NCI-H2171 (cell line): ENCODE data around the gene NUP133.
"Not testable (repeated sequence)": the region's sequence is repeated elsewhere in the genome, so short reads cannot be mapped to it uniquely, and the experiment has no call there.

Experiments used
- DNase-seq: peaks from one replicate; lab custom pipeline; 2025; lab: John Stamatoyannopoulos, UW

The NUP133 gene

DNA sequence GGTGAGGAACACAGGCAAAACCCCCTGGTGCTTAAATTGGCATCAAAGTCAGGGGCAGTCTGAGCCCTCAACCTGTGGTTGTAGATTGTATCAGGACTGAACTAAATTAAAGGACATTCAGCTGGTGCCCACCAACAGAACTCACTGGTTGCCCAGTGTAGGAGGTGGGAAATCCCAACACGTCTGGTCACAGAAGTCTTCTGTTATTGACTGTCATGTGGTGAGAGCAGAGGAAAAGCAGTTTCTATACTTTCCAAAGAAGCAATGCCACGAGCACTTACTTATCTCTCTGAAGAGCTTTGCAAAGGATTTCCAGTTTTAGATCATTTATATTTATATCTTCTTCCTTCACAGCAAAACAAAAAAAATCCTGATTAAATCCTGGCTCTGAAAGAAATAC lies 59.3 kb downstream of the NUP133 start:
- no peak for DNase-seq

DNA sequence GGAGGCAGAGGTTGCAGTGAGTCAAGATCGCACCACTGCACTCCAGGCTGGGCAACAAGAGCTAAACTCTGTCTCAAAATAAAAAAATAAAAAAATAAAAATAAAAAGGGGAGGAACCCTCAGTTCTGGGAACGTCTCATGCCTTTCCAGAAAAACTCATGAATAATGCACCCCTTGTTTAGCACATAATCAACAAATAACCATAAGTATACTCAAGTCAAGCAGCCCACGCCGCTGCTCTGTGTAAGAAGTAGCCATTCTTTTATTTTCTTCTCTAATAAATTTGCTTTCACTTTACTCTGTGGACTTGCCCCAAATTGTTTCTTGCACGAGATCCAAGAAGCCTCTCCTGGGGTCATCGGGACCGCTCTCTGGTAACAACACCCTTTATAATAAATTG lies 59.8 kb downstream of the NUP133 start:
- no peak for DNase-seq

DNA sequence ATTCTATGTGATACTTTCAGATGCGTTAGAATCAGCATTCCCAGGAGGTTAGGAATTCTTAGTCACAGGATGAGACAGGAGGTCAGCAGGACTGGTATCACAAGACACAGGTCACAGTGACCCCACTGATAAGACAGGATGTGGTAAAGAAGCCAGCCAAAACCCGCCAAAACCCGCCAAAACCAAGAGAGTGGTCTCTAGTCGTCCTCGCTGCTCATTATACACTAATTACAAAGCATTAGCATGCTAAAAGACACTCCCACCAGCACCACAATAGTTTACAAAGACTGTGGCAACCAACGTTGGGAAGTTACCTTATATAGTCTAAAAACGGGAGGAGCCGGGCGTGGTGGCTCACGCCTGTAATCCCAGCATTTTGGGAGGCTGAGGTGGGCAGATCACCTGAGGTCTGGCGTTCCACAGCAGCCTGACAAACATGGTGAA lies 60.3 kb downstream of the NUP133 start:
- DNase-seq: no peak

DNA sequence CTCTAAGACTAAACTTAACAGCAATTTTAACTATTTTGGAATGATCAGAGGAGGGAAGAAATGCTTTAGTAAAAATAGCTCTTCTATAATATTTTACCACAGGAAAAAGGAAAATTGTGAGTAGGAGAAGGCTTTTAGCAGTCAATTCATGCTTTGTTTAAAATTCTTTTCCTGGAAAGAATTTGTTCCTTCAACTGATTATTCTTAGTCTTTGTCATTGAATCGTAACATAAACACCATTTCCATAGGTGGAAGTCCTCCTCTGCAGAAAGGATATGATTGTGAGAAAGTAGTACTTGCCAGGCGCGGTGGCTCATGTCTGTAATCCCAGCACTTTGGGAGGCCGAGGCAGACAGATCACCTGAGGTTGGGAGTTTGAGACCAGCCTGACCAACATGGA lies 62.3 kb downstream of the NUP133 start:
- no peak for DNase-seq

DNA sequence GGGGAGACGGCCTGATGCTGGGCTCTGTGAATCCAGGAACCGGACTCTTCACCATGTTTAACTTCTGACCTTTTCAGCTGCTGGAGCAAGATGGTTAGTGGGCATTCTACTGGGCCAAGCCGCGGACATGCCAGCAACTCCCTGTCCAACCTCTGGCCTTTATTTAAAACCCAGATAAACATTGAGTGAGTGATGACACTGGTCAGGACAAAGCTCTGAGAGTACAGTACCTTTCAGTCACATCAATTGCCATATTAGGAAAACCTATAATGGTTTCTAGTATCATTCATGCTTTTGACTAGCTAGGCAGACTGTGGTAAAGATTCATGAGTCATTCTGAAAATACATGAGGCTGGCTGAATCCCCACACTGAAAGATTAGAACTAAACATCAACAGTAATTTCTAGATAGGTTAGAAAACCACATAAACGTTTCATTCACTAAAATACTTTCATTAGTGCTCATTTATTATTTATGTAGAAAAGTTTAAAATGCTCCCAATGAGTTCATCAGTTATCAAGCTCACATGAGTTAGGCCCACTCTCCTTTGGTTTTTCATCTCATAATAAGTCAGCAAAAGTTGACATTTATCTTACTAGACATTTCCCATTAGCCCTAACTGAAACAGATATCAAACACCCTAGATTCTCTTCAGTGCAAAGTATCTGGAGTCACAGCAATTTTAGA lies 67.1 kb downstream of the NUP133 start:
- no peak for DNase-seq

DNA sequence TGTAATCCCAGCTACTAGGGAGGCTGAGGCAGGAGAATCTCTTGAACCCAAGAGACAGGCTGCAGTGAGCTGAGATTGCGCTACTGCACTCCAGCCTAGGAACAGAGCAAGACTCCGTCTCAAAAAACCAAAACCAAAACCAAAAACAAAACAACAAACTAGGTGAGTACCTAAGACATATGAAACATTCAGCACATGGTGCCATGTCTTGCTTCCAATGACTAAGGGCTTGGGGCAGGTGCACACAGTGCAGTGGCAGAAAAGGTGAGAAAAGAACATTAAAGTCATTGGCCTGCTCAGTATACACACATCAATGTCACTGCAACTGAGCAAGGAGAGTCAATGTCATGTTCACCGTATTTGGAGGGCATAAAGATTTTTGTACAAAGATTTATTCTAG lies 70.1 kb downstream of the NUP133 start:
- no peak for DNase-seq

DNA sequence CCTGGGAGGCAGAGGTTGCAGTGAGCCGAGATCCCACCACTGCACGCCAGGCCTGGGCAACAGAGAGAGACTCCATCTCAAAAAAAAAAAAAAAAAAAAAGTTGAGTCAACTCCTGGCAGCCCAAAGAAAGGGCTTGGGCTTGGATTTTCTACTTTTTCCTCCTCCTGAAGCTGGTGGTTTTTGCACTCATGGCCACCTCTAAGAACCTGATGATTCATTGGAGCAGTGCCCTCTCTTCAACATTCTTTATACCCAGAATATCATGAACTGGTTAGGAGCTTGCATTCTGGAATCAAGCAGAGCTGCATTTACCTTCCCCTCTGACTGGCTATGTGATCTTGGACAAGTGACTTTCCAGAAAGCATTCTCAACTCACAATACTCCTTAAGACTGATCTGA lies 70.7 kb downstream of the NUP133 start:
- DNase-seq: no peak

DNA sequence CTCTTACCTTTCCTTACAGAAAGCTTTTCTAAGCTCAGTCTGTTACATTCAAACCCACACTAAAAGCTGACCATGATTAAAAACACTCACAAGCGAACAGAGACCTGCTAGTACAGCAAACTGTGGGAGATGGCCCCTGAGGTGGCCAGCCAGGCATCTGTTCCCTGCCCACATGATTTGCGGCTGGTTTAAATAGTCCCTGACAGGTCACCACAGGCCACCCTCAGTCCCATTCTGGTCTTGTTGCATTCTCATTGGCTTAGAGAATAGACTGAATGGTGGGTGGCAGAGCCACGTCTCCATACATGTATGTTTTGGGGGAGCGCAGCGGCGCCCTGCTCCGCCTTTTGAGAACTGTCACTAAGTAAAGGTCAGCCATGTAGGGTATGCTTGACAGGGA lies 71.9 kb downstream of the NUP133 start:
- no peak for DNase-seq

DNA sequence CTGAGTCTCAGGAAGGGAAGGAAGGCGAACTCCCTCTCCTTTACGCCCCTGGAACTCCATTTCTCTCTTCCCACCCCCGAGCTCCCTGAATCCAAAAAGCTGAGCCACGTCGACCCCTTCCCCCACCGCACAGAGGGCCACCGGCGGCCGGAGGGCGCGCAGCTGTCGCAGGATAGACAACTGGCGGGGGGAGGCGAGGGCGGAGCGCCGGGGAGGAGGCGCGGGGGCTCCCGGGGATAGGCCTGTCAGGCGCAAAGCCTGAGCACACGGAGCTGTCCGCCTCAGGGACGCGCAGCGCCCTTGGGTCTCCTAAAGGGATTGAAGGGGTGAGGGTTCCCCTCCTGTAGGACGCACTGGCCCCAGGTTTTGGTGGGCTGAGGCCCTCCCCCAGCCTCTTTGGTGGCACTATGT lies 73.5 kb downstream of the NUP133 start:
- no peak for DNase-seq

DNA sequence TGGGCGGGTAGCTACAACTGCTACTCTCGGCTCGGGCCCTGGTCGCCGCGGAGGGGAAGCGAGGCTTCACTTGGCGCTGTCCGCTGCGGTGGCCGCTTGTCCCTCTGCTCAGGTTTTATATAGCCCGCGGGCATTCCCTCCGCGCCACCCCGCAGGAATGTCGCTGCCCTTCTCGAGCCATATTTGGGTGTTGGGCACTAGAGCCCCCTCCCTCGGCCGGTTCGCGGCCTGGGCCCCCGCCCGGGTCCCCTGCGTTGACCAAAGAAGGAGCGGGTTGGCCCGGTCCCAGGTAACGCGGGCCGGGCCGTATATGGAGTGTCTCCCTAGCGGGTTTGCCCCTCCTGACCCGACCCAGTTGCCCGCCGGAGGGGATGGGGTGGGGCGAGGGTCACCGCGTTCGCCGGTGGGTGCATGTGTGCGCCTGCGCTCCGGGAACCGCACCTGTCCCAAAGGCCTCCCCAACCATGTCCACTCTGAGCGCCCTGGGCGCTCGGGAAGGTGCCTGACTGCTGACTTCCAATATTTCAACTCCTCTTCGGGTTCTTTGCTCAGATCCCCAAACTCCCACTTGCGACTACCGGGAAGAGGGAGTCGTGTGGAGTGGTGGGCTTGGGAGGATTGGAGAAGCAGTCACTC lies 74.0 kb downstream of the NUP133 start, which contains the start of gene ACTA1:
TSS of gene ACTA1 (minus strand) at position 90 of the 636 bp plus-strand sequence. CDS start 979 bp downstream, outside the sequence.
- no peak for DNase-seq

DNA sequence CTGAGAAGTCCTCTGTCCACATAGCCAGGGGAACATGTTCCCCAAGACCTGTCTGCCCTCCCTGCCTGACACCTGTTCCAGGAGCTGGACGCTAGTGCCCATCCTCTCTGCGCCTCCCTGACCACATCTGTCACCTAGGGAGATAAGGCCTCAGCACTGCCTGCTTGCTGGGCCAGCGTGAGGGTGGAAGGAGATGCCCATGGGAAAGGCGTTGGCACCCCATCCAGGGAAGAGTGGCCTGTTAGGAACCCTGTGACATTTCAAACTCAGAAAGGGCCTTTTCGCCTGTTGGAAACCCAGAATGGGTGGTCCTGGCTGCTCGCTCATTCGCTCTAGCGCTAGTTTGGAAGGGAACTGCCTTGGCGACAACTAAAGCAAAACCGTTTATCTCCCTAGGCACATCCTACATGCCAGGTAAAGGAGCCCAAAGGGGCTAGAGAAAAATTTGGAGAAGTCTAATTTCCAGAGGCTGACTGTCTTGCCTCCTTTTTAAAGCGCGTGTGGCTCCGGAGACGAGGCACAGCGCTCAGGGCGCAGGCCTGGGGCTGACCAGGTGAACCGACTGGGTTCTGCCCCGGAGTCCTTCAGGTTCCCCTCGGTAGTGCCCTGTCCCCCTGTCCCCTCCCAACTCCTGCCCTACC lies 74.7 kb downstream of the NUP133 start:
- no peak for DNase-seq

DNA sequence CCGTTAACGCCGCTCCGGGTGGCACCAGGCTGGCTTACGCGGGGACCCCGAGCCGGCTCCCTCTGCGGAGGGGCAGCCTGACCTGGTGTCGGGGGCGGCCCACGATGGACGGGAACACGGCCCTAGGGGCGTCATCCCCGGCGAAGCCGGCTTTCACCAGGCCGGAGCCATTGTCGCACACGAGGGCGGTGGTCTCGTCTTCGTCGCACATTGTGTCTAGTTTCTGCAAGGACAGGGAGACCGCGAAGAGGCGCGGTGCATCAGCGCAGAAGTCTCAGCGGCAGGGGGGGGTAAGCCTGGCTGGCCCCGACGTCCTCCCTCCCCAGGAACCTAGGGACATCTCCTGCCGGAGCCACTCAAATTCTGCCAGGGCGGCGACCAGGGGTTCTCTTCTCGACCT lies 75.2 kb downstream of the NUP133 start:
- DNase-seq: no peak

DNA sequence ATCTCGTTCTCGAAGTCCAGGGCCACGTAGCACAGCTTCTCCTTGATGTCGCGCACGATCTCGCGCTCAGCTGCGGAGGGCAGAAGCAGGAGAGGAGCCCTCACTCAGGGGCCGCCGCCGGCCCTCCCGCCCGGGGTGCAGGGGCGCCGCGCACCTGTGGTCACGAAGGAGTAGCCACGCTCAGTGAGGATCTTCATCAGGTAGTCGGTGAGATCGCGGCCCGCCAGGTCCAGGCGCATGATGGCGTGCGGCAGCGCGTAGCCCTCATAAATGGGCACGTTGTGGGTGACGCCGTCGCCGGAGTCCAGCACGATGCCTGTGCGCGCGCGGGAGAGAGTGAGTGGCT lies 76.1 kb downstream of the NUP133 start:
- no peak for DNase-seq

DNA sequence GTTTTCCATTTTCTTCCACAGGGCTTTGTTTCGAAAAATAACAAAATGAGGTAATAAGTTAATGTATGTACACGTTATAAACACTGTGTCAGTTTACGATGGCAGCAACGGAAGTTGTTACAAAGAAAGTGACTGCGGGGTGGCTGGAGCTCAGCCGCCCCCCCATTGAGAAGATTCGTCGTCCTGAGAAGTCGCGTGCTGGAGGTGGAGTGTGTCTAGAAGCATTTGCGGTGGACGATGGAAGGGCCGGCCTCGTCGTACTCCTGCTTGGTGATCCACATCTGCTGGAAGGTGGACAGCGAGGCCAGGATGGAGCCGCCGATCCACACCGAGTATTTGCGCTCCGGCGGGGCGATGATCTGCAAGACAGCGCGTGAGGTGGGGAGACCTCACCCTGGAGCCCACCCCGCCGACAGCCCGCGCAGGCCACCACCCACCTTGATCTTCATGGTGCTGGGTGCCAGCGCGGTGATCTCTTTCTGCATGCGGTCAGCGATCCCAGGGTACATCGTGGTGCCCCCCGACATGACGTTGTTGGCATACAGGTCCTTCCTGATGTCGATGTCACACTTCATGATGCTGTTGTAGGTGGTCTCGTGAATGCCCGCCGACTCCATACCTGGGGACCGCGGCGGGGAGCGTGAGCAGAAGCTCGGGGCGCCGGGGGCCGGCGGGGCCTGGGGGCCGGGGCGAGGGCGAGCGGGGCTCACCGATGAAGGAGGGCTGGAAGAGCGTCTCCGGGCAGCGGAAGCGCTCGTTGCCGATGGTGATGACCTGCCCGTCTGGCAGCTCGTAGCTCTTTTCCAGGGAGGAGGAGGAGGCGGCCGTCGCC lies 76.6 kb downstream of the NUP133 start:
- no peak for DNase-seq

DNA sequence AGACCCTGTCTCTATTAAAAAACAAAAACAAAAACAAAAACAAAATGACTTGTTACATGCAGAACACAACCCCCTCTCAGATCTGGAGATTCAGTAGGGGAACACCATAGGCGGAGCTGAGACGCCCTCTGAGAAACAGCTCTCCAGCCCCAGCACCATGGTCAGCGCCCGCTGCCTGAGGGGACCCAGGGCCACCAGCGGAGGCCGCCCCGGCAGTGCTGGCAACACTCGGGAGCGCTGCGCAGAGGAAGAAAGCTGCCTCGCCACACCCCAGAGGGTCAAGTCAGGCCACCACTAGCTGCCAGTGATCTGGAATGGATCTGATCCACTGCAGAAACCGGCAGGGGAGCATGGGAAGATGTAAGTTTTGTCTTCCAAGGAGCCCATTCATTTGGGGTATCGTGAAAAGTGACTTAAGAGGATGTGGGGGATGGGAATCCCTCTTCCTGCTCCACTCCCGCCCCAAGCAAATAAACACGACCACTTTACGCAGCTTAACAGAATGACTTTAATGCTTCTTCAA lies 77.3 kb downstream of the NUP133 start:
- DNase-seq: no peak

DNA sequence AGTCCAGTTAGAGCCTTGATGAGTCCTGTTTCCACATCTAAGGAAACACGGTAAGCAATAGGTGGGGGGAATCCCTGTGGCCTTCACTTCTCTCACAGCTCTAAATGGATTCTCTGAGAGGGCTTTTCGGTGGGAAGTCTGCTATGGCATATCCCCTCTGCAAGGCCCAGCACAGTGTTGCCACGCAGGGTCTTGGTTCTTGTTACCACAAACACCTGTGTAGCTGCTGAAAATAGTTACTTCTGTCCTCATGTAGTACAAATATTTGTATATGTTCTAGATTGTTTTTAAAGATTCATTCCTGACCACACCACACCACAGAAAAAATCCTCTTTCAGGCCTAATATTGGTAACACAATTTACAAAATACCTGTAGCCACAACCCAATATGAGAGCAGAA lies 79.9 kb downstream of the NUP133 start:
- DNase-seq: no peak

DNA sequence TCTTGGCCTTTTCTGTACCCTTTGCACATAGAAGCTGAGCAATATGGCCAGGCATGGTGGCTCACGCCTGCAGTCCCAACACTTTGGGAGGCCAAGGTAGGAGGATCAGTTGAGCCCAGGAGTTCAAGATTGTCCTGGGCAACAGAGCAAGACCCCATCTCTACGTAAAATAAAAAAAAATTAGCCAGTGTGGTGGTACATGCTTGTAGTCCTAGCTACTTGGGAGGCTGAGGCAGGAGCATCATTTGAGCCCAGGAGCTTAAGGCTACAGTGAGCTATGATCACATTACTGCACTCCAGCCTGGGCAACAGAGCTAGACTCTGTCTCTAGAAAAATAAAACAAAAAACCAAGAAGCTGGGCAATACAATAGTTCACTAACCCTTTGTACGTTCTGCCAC lies 80.6 kb downstream of the NUP133 start:
- no peak for DNase-seq

DNA sequence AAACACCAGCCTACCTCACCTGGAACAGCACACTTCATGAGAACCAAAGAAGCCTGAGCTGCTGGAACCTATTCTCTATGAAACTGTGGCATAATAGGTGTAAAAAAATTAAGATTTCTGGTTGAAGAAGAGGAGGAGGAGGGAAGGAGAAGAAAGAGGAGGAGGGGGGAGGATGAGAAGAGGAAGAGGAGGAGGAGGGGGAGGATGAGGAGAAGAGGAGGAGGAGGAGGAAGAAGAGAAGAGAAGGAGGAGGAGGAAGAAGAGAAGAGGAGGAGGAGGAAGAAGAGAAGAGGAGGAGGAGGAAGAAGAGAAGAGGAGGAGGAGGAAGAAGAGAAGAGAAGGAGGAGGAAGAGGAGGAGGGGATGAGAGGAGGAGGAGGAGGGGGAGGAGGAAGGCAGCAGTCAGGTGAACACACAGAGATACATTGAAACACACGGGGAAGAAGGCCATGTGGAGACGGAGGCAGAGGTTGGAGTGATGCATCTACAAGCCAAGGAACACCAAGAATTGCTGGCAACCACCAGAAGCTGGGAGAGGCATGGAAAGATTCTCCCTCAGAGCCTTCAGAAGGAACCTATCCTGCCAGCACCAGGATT lies 82.5 kb downstream of the NUP133 start:
- DNase-seq: no peak

DNA sequence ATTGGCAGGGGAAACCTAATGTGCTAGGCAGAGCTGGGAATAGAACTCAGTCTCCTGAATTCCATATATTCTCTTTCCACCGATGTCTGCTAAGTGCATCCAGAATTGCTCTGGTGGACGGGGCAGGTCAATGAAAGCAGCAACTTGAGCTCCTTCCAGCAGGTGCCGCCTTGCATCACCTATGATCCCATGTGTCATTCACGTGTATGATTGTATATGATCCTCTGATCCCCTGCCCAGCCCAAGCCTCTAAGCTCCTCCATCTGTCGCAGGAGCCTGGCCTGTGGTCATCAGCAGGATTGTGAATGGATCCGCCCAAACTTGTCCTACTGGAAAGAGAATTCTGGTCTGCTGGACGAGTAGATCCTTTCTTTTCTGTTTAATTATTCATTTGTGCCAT lies 87.4 kb downstream of the NUP133 start:
- no peak for DNase-seq

DNA sequence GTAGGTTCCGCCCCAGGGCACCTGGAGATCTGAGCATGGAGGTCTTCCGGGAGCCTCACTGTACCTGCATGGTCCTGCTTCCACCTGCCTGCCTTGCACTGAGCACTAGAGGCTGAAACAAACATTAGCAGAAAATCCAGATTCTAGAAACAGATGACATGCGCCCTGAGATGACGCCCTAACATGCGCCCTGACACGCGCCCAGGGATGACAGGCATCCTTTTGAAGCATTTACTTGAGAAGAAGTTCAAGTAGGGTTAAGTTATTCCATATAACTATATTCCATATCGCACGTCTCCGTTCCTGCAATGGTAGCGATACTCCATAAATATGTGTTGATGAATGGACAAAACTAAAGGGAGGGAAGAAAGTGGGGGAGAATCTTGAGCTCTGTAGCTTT lies 87.9 kb downstream of the NUP133 start:
- DNase-seq: no peak

DNA sequence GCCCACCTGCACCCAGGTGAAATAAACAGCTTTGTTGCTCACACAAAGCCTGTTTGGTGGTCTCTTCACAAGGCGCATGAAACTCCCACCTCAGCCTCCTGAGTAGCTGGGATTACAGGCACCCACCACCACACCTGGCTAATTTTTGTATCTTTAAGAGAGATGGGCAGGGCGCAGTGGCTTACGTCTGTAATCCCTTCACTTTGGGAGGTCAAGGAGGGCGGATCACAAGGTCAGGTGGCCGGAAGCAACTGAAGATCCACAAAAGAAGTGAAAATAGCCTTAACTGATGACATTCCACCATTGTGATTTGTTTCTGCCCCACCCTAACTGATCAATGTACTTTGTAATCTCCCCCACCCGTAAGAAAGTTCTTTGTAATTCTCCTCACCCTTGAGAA lies 89.6 kb downstream of the NUP133 start:
- not testable (repeated sequence) for DNase-seq

DNA sequence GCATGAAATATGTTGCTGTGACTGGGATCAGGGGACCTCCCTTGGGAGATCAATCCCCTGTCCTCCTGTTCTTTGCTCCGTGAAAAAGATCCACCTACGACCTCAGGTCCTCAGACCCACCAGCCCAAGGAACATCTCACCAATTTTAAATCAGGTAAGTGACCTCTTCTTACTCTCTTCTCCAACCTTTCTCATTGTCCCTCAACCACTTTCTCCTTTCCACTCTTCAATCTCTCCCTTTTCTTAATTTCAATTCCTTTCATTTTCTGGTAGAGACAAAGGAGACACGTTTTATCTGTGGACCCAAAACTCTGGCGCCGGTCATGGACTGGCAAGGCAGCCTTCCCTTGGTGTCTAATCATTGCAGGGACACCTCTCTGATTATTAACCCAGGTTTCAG lies 95.3 kb downstream of the NUP133 start:
- DNase-seq: not testable (repeated sequence)
